Stimulated activated CD8-positive, alpha-beta memory T cell treated with anti-CD3 and anti-CD28 coated beads, Interleukin-12 subunit alpha, Interleukin-12 subunit beta, amount 100 ng/mL, for 4 hours (primary cell): ENCODE results near the gene GALNS.

Experiments
- DNase-seq: peaks from one replicate; pipeline ENCODE4 v3.0.0-alpha.2; 2020; ENCODE audit warnings: low read depth

Gene GALNS

GRCh38 chr16:88856122-88856827, 472 bp downstream of the GALNS start:
- DNase-seq = peak; percentile 6

GRCh38 chr16:88855736-88856121, 1.0 kb downstream of the GALNS start:
- DNase-seq = no peak

GRCh38 chr16:88855176-88855575, 1.6 kb downstream of the GALNS start:
- DNase-seq = no peak

- no peak for DNase-seq
Measured at GRCh38 chr16:88854306-88855111, 2.2 kb downstream of the GALNS start.

GRCh38 chr16:88853325-88853941, 3.3 kb downstream of the GALNS start:
- no peak for DNase-seq

GRCh38 chr16:88851616-88852015, 5.1 kb downstream of the GALNS start:
- no peak for DNase-seq

GRCh38 chr16:88850531-88851199, 6.1 kb downstream of the GALNS start:
- no peak for DNase-seq

- no peak for DNase-seq
Measured at GRCh38 chr16:88848557-88848956, 8.2 kb downstream of the GALNS start.

GRCh38 chr16:88847654-88848053, 9.1 kb downstream of the GALNS start:
- no peak for DNase-seq

- DNase-seq = no peak
Measured at GRCh38 chr16:88846088-88846487, 10.7 kb downstream of the GALNS start.

- no peak for DNase-seq
Measured at GRCh38 chr16:88844419-88845036, 12.2 kb downstream of the GALNS start.

GRCh38 chr16:88843256-88843655, 13.5 kb downstream of the GALNS start:
- DNase-seq = no peak

GRCh38 chr16:88842806-88843205, 13.9 kb downstream of the GALNS start:
- no peak for DNase-seq

- DNase-seq = no peak
Measured at GRCh38 chr16:88842308-88842756, 14.4 kb downstream of the GALNS start.

- no peak for DNase-seq
Measured at GRCh38 chr16:88841521-88842307, 15.0 kb downstream of the GALNS start.

GRCh38 chr16:88840600-88841215, 16.0 kb downstream of the GALNS start:
- no peak for DNase-seq

- DNase-seq = no peak
Measured at GRCh38 chr16:88839745-88840599, 16.8 kb downstream of the GALNS start.

GRCh38 chr16:88839026-88839529, 17.7 kb downstream of the GALNS start:
- no peak for DNase-seq

GRCh38 chr16:88838566-88838965, 18.2 kb downstream of the GALNS start:
- DNase-seq = no peak

GRCh38 chr16:88837806-88838205, 18.9 kb downstream of the GALNS start:
- no peak for DNase-seq
